Hepatocyte (in vitro differentiated cells): ENCODE results near the gene AP1S2. TPM values are rescaled to one million over a fixed set of nuclear protein-coding genes. Genes with fewer than 3 reads are reported as not detected.

Experiments used
- DNase-seq: peaks from one replicate; pipeline ENCODE4 v3.0.0-alpha.2; 2016; ENCODE audit warnings: low spot score
- H2AFZ ChIP-seq: fragments of 200-600 bp; sonication (generic); 2 replicates; pipeline ENCODE4 v1.6.0; 2016; ENCODE audit warnings: antibody characterized with exemption, mild to moderate bottlenecking
- H3K27ac ChIP-seq: fragments of 200-600 bp; sonication (generic); 2 replicates; pipeline ENCODE4 v1.5.1; 2016; ENCODE audit warnings: mild to moderate bottlenecking
- H3K27me3 ChIP-seq: fragments of 200-600 bp; sonication (generic); 2 replicates; pipeline ENCODE4 v1.6.1; 2016
- H3K36me3 ChIP-seq: fragments of 200-600 bp; sonication (generic); replicated peaks from 2 replicates; pipeline ENCODE4 v1.5.1; 2016; ENCODE audit warnings: low read depth; ENCODE audit not compliant: insufficient read depth
- H3K4me1 ChIP-seq: fragments of 200-600 bp; sonication (generic); 2 replicates; pipeline ENCODE4 v1.5.1; 2016; ENCODE audit warnings: mild to moderate bottlenecking, moderate library complexity; ENCODE audit not compliant: insufficient read depth
- H3K4me2 ChIP-seq: fragments of 200-600 bp; sonication (generic); 2 replicates; pipeline ENCODE4 v1.6.0; 2016
- H3K4me3 ChIP-seq: fragments of 200-600 bp; sonication (generic); 2 replicates; pipeline ENCODE4 v1.5.1; 2016; ENCODE audit warnings: mild to moderate bottlenecking
- H3K79me2 ChIP-seq: fragments of 200-600 bp; sonication (generic); 2 replicates; pipeline ENCODE4 v1.6.0; 2017; ENCODE audit warnings: mild to moderate bottlenecking
- H3K9me2 ChIP-seq: fragments of 200-600 bp; sonication (generic); replicated peaks from 2 replicates; pipeline ENCODE4 v1.6.0; 2017; ENCODE audit warnings: mild to moderate bottlenecking; ENCODE audit not compliant: insufficient read depth
- H3K9me3 ChIP-seq: fragments of 200-600 bp; sonication (generic); 2 replicates; pipeline ENCODE4 v1.5.1; 2016; ENCODE audit warnings: low read depth, mild to moderate bottlenecking
- H4K20me1 ChIP-seq: fragments of 200-600 bp; sonication (generic); 2 replicates; pipeline ENCODE4 v1.6.0; 2016; ENCODE audit warnings: mild to moderate bottlenecking; ENCODE audit not compliant: insufficient read depth, poor library complexity, severe bottlenecking
- EZH2 ChIP-seq: fragments of 200-600 bp; sonication (generic); IDR thresholded peaks from 2 replicates; pipeline ENCODE4 v1.6.1; 2016; ENCODE audit warnings: antibody characterized with exemption, mild to moderate bottlenecking, borderline replicate concordance
- EZH2phosphoT487 ChIP-seq: fragments of 200-600 bp; sonication (generic); IDR thresholded peaks from one replicate; pipeline ENCODE4 v1.6.1; 2018; ENCODE audit warnings: antibody characterized with exemption, mild to moderate bottlenecking, low read depth, moderate library complexity; ENCODE audit not compliant: unreplicated experiment, severe bottlenecking
- WGBS: methylation state at CpG from one replicate; pipeline ENCODE4 v1.1.6; 2016; ENCODE audit warnings: low lambda C conversion rate; ENCODE audit errors: missing lambda C conversion rate; 5-methylcytosine and 5-hydroxymethylcytosine counted together
- polyA plus RNA-seq: library from polyadenylated mRNA; unstranded; fragments of >200 nt; fragmentation: Nextera tagmentation; extraction: Ambion mirVana; gene quantifications from 2 replicates; pipeline ENCODE4 v1.2.1, GENCODE V29; 2016
- total RNA-seq: library from RNA; depleted of rRNA; stranded (reverse); fragments of >200 nt; gene quantifications from 2 replicates; pipeline ENCODE4 v1.2.3, GENCODE V29; 2014
- TF ChIP-seq, protein P1 (sequence below): fragments of 200-600 bp; sonication (generic); IDR thresholded peaks from 2 replicates; pipeline ENCODE4 v1.5.1; 2016; ENCODE audit warnings: antibody characterized with exemption, mild to moderate bottlenecking; ENCODE audit not compliant: poor library complexity

Gene AP1S2
- total and polyA plus RNA-seq, 2 experiments from 2014 or later = 29.0 to 69.2 TPM

DNA sequence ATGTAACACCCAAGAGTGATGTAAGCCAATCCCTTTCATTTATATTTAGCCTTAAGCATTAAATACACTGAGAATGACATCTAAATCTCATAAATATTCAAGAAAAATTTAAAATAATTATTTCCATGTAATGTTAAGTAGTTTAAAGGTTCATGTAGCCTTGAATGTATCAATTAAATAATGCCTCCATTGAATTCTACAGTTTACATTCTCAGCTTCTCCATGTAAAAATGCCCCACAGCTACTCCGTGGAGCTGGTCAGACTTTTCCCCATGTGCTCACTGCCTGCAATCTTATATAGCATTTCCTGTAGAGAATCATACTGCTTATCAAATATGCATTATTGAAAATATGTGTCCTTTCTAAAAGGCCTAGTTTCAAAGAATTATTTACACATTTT, 25.4 kb downstream of the AP1S2 start:
- H3K4me3 ChIP-seq = no peak overlapping the region
- no peaks in the 10 kb centered on the region for H3K36me3 ChIP-seq
- no peaks in the 10 kb centered on the region for H3K9me3 ChIP-seq
- no peak overlapping the region for H3K4me2 ChIP-seq
- 86% methylated on average over 1 of the region's 1 CpG for WGBS
- TF ChIP-seq EZH2phosphoT487 = no peak
- TF ChIP-seq EZH2 = no peak
- TF ChIP-seq, protein P1, sequence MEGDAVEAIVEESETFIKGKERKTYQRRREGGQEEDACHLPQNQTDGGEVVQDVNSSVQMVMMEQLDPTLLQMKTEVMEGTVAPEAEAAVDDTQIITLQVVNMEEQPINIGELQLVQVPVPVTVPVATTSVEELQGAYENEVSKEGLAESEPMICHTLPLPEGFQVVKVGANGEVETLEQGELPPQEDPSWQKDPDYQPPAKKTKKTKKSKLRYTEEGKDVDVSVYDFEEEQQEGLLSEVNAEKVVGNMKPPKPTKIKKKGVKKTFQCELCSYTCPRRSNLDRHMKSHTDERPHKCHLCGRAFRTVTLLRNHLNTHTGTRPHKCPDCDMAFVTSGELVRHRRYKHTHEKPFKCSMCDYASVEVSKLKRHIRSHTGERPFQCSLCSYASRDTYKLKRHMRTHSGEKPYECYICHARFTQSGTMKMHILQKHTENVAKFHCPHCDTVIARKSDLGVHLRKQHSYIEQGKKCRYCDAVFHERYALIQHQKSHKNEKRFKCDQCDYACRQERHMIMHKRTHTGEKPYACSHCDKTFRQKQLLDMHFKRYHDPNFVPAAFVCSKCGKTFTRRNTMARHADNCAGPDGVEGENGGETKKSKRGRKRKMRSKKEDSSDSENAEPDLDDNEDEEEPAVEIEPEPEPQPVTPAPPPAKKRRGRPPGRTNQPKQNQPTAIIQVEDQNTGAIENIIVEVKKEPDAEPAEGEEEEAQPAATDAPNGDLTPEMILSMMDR = no peak
- H3K4me1 ChIP-seq = no peaks in the 10 kb centered on the region
- no peak overlapping the region for H2AFZ ChIP-seq
- no peaks in the 10 kb centered on the region for H3K79me2 ChIP-seq
- no peaks in the 10 kb centered on the region for H3K9me2 ChIP-seq
- no peaks in the 10 kb centered on the region for H3K27me3 ChIP-seq
- H3K27ac ChIP-seq = no peak overlapping the region
- no peak for DNase-seq
- no peaks in the 10 kb centered on the region for H4K20me1 ChIP-seq

DNA sequence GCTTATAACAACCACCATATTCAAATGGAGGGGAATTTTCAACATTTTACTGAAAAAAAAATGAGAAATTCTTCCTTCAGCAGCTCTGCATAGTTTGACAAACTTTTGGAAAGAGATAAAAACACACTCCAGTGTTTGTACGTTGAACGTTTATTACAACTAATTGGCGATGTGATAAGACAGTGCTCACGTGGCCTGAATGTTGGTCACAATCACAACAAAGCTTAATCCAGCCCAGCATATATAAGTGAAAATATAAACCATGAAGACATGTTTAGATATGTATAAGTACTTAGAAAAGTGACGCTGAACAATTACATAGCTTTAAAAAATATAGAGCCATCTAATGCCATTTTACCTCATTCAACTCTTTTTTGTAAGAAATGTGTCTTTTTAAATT, 28.7 kb downstream of the AP1S2 start:
- no peak overlapping the region for H2AFZ ChIP-seq
- no peak overlapping the region for H3K27ac ChIP-seq
- DNase-seq = no peak
- no peaks in the 10 kb centered on the region for H4K20me1 ChIP-seq
- H3K36me3 ChIP-seq = no peaks in the 10 kb centered on the region
- TF ChIP-seq EZH2phosphoT487 (no peak), EZH2 (no peak)
- TF ChIP-seq, protein P1 = no peak
- 52% methylated on average over 5 of the region's 5 CpGs for WGBS
- H3K79me2 ChIP-seq = no peaks in the 10 kb centered on the region
- no peak overlapping the region for H3K4me2 ChIP-seq
- no peaks in the 10 kb centered on the region for H3K9me2 ChIP-seq
- no peaks in the 10 kb centered on the region for H3K27me3 ChIP-seq
- no peaks in the 10 kb centered on the region for H3K4me1 ChIP-seq
- no peak overlapping the region for H3K4me3 ChIP-seq
- no peaks in the 10 kb centered on the region for H3K9me3 ChIP-seq

DNA sequence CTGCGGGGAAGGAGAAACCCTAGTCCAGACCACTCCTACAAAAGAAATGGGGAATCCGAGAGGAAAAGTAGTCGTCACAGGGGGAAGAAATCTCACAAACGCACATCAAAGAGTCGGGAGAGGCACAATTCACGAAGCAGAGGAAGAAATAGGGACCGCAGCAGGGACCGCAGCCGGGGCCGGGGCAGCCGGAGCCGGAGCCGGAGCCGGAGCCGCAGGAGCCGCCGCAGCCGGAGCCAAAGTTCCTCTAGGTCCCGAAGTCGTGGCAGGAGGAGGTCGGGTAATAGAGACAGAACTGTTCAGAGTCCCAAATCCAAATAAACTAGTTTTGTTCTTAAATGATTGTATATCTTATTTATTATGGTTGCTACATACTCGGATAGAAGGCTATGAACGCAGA, 31.7 kb downstream of the AP1S2 start:
- DNase-seq = no peak
- Histone ChIP-seq H3K9me2 (no peaks in the 10 kb centered on the region), H3K27ac (no peak overlapping the region), H3K36me3 (no peaks in the 10 kb centered on the region), H3K4me2 (no peak overlapping the region), H3K4me3 (no peak overlapping the region), H3K27me3 (no peaks in the 10 kb centered on the region), H3K4me1 (no peaks in the 10 kb centered on the region), H3K9me3 (no peaks in the 10 kb centered on the region), H2AFZ (no peak overlapping the region), H3K79me2 (no peaks in the 10 kb centered on the region), H4K20me1 (no peaks in the 10 kb centered on the region)
- WGBS = 96% methylated on average over 23 of the region's 23 CpGs
- TF ChIP-seq EZH2 (no peak), EZH2phosphoT487 (no peak)
- TF ChIP-seq, protein P1 = no peak
